GM12873 (cell line): ENCODE data around the gene MTX1.

ENCODE experiments used
- TF ChIP-seq, protein P1 (sequence below): IDR thresholded peaks from 2 replicates; pipeline ENCODE4 v1.5.1; 2012; ENCODE audit warnings: low read depth, mild to moderate bottlenecking, moderate library complexity, low read length, control low read depth; ENCODE audit not compliant: insufficient read depth; ENCODE audit errors: missing control alignments

The MTX1 gene

DNA sequence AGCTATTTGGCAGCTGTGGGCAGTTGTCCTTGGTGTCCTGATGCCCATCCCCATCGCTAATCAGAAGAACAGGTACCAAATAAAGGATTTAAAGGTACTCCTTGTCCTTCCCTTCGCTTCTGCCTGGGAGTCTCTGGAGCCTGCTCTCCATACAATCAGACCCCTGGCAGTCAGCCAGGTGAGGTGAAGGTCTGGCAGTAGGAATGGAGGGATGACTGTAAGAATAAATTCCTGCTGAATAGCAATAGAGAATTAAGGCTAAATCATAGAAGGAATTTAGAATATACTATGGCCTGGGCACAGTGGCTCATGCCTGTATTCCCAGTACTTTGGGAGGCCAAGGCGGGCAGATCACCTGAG is 10.0 kb upstream of the MTX1 start:
- TF ChIP-seq, protein P1, sequence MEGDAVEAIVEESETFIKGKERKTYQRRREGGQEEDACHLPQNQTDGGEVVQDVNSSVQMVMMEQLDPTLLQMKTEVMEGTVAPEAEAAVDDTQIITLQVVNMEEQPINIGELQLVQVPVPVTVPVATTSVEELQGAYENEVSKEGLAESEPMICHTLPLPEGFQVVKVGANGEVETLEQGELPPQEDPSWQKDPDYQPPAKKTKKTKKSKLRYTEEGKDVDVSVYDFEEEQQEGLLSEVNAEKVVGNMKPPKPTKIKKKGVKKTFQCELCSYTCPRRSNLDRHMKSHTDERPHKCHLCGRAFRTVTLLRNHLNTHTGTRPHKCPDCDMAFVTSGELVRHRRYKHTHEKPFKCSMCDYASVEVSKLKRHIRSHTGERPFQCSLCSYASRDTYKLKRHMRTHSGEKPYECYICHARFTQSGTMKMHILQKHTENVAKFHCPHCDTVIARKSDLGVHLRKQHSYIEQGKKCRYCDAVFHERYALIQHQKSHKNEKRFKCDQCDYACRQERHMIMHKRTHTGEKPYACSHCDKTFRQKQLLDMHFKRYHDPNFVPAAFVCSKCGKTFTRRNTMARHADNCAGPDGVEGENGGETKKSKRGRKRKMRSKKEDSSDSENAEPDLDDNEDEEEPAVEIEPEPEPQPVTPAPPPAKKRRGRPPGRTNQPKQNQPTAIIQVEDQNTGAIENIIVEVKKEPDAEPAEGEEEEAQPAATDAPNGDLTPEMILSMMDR, result no peak

DNA sequence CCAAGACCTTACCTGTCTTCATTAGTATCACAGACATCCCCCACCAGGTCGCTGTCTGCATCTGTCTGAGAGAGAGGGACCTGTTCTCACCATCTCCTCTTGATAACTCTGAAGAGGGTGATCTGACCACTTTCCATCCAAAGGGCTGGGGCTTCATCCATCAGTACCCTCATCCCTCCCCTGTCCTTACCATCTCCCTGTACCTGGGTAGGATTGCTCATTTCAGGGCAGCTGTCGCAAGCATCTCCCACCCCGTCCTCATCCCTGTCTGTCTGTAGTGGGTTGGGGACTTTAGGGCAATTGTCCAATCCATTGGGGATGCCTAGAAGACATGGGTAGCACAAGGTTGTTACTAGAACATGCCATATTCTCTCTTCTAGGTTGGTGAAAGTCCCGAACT is 8.7 kb upstream of the MTX1 start:
- TF ChIP-seq, protein P1, result no peak

DNA sequence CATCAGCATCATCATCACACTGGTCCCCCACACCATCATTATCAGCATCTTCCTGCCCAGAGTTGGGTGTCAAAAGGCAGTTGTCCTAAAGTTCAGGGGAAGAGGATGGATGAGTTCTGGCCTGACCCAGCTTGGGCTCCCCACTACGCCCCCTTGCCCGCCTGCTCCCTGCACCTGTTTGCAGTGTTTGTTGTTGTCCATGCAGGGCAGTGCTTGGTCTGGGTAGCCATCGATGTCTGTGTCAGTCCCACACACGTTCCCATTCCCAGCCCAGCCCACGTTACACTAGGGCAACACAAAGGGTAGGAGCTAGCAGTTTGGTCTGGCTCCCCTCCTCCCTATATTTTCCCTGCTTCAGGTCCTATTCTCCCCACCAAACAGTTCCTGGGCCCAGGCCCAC is 7.6 kb upstream of the MTX1 start:
- TF ChIP-seq, protein P1, result no peak

DNA sequence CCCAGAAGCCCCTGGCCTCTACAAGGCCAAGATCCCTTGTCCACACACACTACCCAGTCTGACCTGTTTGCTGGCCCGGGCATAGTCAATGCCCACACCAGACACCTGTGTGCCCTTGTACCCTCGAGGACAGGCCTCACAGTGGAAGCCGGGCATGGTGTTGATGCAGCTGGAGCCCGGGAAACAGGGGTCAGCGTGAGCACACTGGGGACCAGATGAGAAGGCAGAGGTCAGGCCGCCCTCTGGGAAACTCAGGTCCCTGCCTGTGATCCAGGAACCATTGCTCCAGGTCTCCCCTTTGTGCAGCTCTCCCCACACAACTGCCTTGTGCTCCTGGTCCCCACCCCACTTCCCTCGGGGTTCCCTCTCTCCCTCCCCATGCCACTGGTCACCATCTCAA is 6.3 kb upstream of the MTX1 start:
- TF ChIP-seq, protein P1, result no peak

DNA sequence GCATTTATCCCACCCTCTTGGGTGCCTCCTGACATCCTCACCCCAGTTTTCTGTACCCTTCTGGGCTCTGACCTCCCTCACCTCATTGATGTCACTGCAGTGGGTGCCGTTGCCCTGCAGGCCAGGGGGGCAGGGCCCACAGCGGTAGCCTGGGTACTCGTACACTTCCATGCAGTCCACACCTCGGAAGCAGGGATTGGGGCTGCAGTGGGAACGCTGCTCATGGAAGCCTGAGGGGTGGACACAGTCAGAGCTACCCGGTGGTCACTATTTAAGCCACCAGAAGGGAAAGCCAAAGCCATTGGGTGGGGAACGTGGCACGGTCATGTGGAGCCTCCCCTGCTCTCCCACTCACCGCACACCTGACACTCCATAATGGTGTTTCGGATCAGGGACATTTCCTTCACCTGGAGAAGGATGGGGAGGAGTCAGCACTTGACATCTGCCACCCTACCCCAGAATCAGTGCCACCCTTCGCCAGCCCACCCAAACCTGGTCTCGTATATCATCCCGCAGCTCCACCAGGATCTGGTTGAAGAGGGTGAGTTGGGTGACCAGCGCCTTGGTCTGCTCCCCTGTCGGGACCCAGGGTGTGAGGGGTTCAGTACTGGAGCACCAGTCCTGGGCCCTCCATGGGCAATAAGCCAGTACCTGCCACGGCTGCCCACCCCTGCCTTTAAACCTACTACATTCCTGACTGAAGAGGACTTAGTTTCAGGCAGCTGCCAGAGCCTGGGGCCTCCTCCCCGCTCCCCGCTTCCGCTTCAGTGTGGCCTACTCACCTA is 5.6 kb upstream of the MTX1 start:
- TF ChIP-seq, protein P1, result no peak

DNA sequence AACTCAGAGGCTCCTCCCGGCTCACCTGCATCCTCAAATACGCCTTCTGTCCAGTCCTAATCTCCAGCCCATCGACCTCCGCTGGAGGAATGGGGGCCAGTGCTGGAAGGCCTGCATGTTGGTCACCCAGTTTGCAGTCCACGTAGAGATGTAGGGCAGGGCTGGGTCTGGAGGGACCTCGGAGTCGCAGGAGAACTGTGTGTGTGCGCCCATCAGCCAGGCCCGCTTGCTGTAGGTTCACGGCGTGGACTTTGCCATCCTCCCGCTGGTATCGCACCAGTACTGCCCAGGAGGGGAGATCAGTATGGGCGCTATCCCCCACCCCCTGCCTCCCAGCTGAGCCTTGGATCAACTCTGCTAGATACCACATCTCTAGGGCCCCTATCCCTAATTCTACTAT is 3.5 kb upstream of the MTX1 start:
- TF ChIP-seq, protein P1, result no peak

DNA sequence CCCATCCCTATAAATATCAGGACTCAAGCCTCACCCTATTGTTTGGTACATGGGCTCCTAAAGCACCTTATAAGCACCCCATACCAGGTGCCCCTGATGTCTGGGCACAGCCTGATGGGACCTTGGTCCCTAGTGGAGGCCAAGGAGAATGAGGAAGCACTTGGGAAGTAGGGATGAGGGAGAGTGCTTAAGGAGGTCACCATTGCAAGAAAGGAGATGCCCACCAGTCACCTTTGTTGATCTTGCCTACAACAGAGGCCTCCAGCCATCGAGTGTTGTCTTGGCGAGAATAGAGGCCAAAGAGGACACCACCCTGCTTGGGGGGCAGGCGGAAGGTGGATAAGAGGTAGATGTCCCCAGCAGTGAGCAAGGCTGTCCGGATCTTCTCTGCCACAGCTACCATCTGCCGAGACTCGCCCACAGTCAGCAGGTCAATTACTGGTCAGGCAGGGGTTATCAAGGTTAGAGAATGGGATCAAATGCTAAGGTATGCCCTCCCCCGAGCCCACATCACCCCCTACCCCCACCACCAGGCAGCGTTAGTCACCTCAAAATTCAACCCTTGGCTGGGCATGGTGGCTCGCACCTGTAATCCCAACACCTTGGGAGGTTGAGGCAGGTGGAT is 2.4 kb upstream of the MTX1 start:
- TF ChIP-seq, protein P1, result no peak
